Cardiac muscle cell (in vitro differentiated cells and primary cell): ENCODE results near the gene NAV1. TPM values are rescaled to one million over a fixed set of nuclear protein-coding genes. Genes with fewer than 3 reads are reported as not detected.
"Not testable (repeated sequence)": the region's sequence is repeated elsewhere in the genome, so short reads cannot be mapped to it uniquely, and the experiment has no call there.

Source experiments
- DNase-seq, 2 donors: peaks; one replicate each; pipeline versions ENCODE4 v3.0.0 to v3.0.0-alpha.2; 2010 to 2017; ENCODE audit warnings: low read depth in 1 of 2, low spot score in 1 of 2
- H3K27ac ChIP-seq: fragments of 200-600 bp; sonication (generic); 2 replicates; pipeline ENCODE4 v1.5.1; 2016
- H3K27me3 ChIP-seq: fragments of 200-600 bp; sonication (generic); 2 replicates; pipeline ENCODE4 v1.6.0; 2016; ENCODE audit warnings: control low read depth
- H3K36me3 ChIP-seq: fragments of 200-600 bp; sonication (generic); 2 replicates; pipeline ENCODE4 v1.5.1; 2016; ENCODE audit warnings: control low read depth
- H3K4me1 ChIP-seq: fragments of 200-600 bp; sonication (generic); 2 replicates; pipeline ENCODE4 v1.8.1; 2017; ENCODE audit warnings: low read depth, mild to moderate bottlenecking, mixed run types
- H3K4me3 ChIP-seq: fragments of 200-600 bp; sonication (generic); 2 replicates; pipeline ENCODE4 v1.5.1; 2016; ENCODE audit warnings: mild to moderate bottlenecking
- H3K9me3 ChIP-seq: fragments of 200-600 bp; sonication (generic); 2 replicates; pipeline ENCODE4 v1.5.1; 2017; ENCODE audit warnings: low read depth, mild to moderate bottlenecking, control low read depth
- CTCF ChIP-seq: IDR thresholded peaks from 2 replicates; pipeline ENCODE4 v1.5.1; 2012; ENCODE audit warnings: low read depth, mild to moderate bottlenecking, low read length
- polyA plus RNA-seq: library from polyadenylated mRNA; unstranded; fragments of >200 nt; fragmentation: Nextera tagmentation; extraction: Ambion mirVana; gene quantifications from 2 replicates; pipeline ENCODE4 v1.2.1, GENCODE V29; 2016
- total RNA-seq: library from RNA; depleted of rRNA; stranded (reverse); fragments of >200 nt; gene quantifications from 2 replicates; pipeline ENCODE4 v1.2.3, GENCODE V29; 2016

NAV1 gene
- total and polyA plus RNA-seq, 2 experiments from 2014 or later: 99.0 to 151 TPM

GRCh38 chr1:201515062-201515750 lies 23.7 kb upstream of the NAV1 start:
- TF ChIP-seq CTCF: no peak
- Histone ChIP-seq H3K4me1 (peaks cover 30% of the 10 kb centered on the region), H3K27ac (peak overlapping the region; percentile 31), H3K4me3 (no peak overlapping the region), H3K9me3 (no peaks in the 10 kb centered on the region), H3K36me3 (no peaks in the 10 kb centered on the region), H3K27me3 (no peaks in the 10 kb centered on the region)
- no peak for DNase-seq

- DNase-seq: no peak
- Histone ChIP-seq H3K27ac (no peak overlapping the region), H3K4me1 (peaks cover 30% of the 10 kb centered on the region), H3K9me3 (no peaks in the 10 kb centered on the region), H3K4me3 (no peak overlapping the region), H3K36me3 (no peaks in the 10 kb centered on the region), H3K27me3 (no peaks in the 10 kb centered on the region)
- TF ChIP-seq CTCF: no peak
Observed at GRCh38 chr1:201515895-201516294, 23.0 kb upstream of the NAV1 start.

- Histone ChIP-seq H3K9me3 (no peaks in the 10 kb centered on the region), H3K4me1 (peaks cover 23% of the 10 kb centered on the region)
- no peak for DNase-seq
Observed at GRCh38 chr1:201516511-201517127, 22.3 kb upstream of the NAV1 start.

GRCh38 chr1:201517631-201518030 lies 21.3 kb upstream of the NAV1 start:
- Histone ChIP-seq H3K27ac (no peak overlapping the region), H3K27me3 (no peaks in the 10 kb centered on the region), H3K4me3 (no peak overlapping the region), H3K9me3 (no peaks in the 10 kb centered on the region), H3K4me1 (peaks cover 21% of the 10 kb centered on the region), H3K36me3 (no peaks in the 10 kb centered on the region)
- TF ChIP-seq CTCF: no peak
- DNase-seq: no peak

More at GRCh38 chr1:201516511-201517127, 22.3 kb upstream of the NAV1 start:
- H3K27ac ChIP-seq: no peak overlapping the region
- no peak overlapping the region for H3K4me3 ChIP-seq
- no peaks in the 10 kb centered on the region for H3K36me3 ChIP-seq
- TF ChIP-seq CTCF: no peak
- H3K27me3 ChIP-seq: no peaks in the 10 kb centered on the region

- no peak for DNase-seq
- Histone ChIP-seq H3K27me3 (no peaks in the 10 kb centered on the region), H3K36me3 (no peaks in the 10 kb centered on the region), H3K4me1 (peaks cover 20% of the 10 kb centered on the region), H3K9me3 (no peaks in the 10 kb centered on the region), H3K4me3 (no peak overlapping the region), H3K27ac (no peak overlapping the region)
- no peak for TF ChIP-seq CTCF
Observed at GRCh38 chr1:201518071-201518470, 20.9 kb upstream of the NAV1 start.

GRCh38 chr1:201520046-201520575 lies 18.8 kb upstream of the NAV1 start:
- H3K4me3 ChIP-seq, H3K9me3 ChIP-seq, H3K27ac ChIP-seq, H3K36me3 ChIP-seq, DNase-seq, H3K27me3 ChIP-seq: not testable (repeated sequence)
- peaks cover 12% of the 10 kb centered on the region for H3K4me1 ChIP-seq
